Loucy (cell line): ENCODE data around the gene KANK2.

Experiments used
- CTCF ChIP-seq: fragments of 200-600 bp; sonication (generic); conservative IDR thresholded peaks from 2 replicates; pipeline ENCODE4 v1.5.1; 2014; ENCODE audit warnings: mild to moderate bottlenecking, antibody characterized with exemption, low read length
- EZH2phosphoT487 ChIP-seq: fragments of 200-600 bp; IDR thresholded peaks from 2 replicates; pipeline ENCODE4 v1.6.1; 2018; ENCODE audit warnings: antibody characterized with exemption, mild to moderate bottlenecking, moderate library complexity, borderline replicate concordance

- TF ChIP-seq EZH2phosphoT487 (no peak), CTCF (no peak)
Measured at GRCh38 chr19:11174336-11174735, 23.0 kb downstream of the KANK2 start.
